HK-2 (cell line): Measurements from ENCODE around the gene ASPA.
"Not testable (repeated sequence)": the region's sequence is repeated elsewhere in the genome, so short reads cannot be mapped to it uniquely, and the experiment has no call there.

Experiments
- DNase-seq: peaks from one replicate; pipeline ENCODE4 v3.0.0-alpha.2; 2018; ENCODE audit not compliant: unreplicated experiment

The ASPA gene

GRCh38 chr17:3475812-3476610 is at the start of gene ASPA:
ASPA (plus strand) TSS chr17:3475997; CDS start chr17:3476160, 163 bp downstream.
- no peak for DNase-seq

- peak; percentile 4 for DNase-seq
Measured at GRCh38 chr17:3433215-3433614, 42.6 kb upstream of the ASPA start.

GRCh38 chr17:3433741-3434140 is 42.1 kb upstream of the ASPA start, which contains the start of gene OR1E2:
OR1E2 (minus strand) TSS chr17:3433841; CDS start chr17:3433841, 0 bp downstream.
- DNase-seq: no peak

- DNase-seq: no peak
Measured at GRCh38 chr17:3438368-3438767, 37.4 kb upstream of the ASPA start.

GRCh38 chr17:3440451-3440850 is 35.3 kb upstream of the ASPA start:
- DNase-seq: no peak

GRCh38 chr17:3447625-3448024 is 28.2 kb upstream of the ASPA start:
- no peak for DNase-seq

- DNase-seq: no peak
Measured at GRCh38 chr17:3448059-3448665, 27.6 kb upstream of the ASPA start.

- DNase-seq: not testable (repeated sequence)
Measured at GRCh38 chr17:3466355-3466754, 9.4 kb upstream of the ASPA start.

- no peak for DNase-seq
Measured at GRCh38 chr17:3469529-3469928, 6.3 kb upstream of the ASPA start.

- no peak for DNase-seq
Measured at GRCh38 chr17:3471599-3471998, 4.2 kb upstream of the ASPA start, which contains the start of gene SPATA22. SPATA22 (minus strand) TSS chr17:3471819; CDS start chr17:3469325, 2,494 bp downstream.

- no peak for DNase-seq
Measured at GRCh38 chr17:3472137-3472536, 3.7 kb upstream of the ASPA start.

- no peak for DNase-seq
Measured at GRCh38 chr17:3474212-3474611, 1.6 kb upstream of the ASPA start.

GRCh38 chr17:3475251-3475685 is 529 bp upstream of the ASPA start:
- DNase-seq: no peak

GRCh38 chr17:3479988-3480387 is 4.2 kb downstream of the ASPA start:
- no peak for DNase-seq

GRCh38 chr17:3482852-3483251 is 7.1 kb downstream of the ASPA start:
- no peak for DNase-seq

- DNase-seq: no peak
Measured at GRCh38 chr17:3485481-3486068, 9.8 kb downstream of the ASPA start.

- no peak for DNase-seq
Measured at GRCh38 chr17:3497101-3497500, 21.3 kb downstream of the ASPA start.

- DNase-seq: no peak
Measured at GRCh38 chr17:3501344-3501743, 25.5 kb downstream of the ASPA start.

GRCh38 chr17:3502466-3502865 is 26.7 kb downstream of the ASPA start:
- no peak for DNase-seq

- DNase-seq: no peak
Measured at GRCh38 chr17:3503285-3503684, 27.5 kb downstream of the ASPA start.

GRCh38 chr17:3505008-3505407 is 29.2 kb downstream of the ASPA start:
- no peak for DNase-seq

- no peak for DNase-seq
Measured at GRCh38 chr17:3506054-3506453, 30.3 kb downstream of the ASPA start.

GRCh38 chr17:3507071-3507470 is 31.3 kb downstream of the ASPA start:
- no peak for DNase-seq
